K562 (cell line): Measurements from ENCODE around the gene FAIM. TPM values are rescaled to one million over a fixed set of nuclear protein-coding genes. Genes with fewer than 3 reads are reported as not detected.
A peak's percentile ranks its signal among the peaks of the same experiment; 100 is the strongest.

Source experiments
- ARID1B ChIP-seq: fragments of 450-650 bp; IDR thresholded peaks from 2 replicates; pipeline ENCODE4 v1.6.1; 2016; ENCODE audit warnings: antibody characterized with exemption, mild to moderate bottlenecking, inconsistent platforms
- DACH1 ChIP-seq: fragments of 450-650 bp; IDR thresholded peaks from 2 replicates; pipeline ENCODE4 v1.6.1; 2018; ENCODE audit not compliant: partially characterized antibody
- EGR1 ChIP-seq: fragments of 450-650 bp; conservative IDR thresholded peaks from 2 replicates; pipeline ENCODE4 v1.6.1; 2017; ENCODE audit warnings: mild to moderate bottlenecking
- EP300 ChIP-seq: IDR thresholded peaks from 2 replicates; pipeline ENCODE4 v1.6.1; 2012; ENCODE audit warnings: low read length, improper control_type of control experiment
- GABPA ChIP-seq: fragments of 200-800 bp; sonication (Bioruptor generic); conservative IDR thresholded peaks from 2 replicates; pipeline ENCODE4 v1.6.1; 2016; ENCODE audit warnings: low read depth, missing genetic modification characterization, missing compliant biosample characterization
- GTF2F1 ChIP-seq: IDR thresholded peaks from 2 replicates; pipeline ENCODE4 v1.6.1; 2011; ENCODE audit warnings: low read depth, low read length, improper control_type of control experiment
- HDAC6 ChIP-seq: IDR thresholded peaks from 2 replicates; pipeline ENCODE4 v1.6.1; 2012; ENCODE audit warnings: low read depth, mild to moderate bottlenecking, control low read depth, inconsistent platforms, low read length, moderate library complexity
- IFI16 ChIP-seq: fragments of 250-450 bp; sonication (Bioruptor Pico); IDR thresholded peaks from 2 replicates; pipeline ENCODE4 v2.1.2; 2022; ENCODE audit warnings: mild to moderate bottlenecking, inconsistent platforms
- IRF2 ChIP-seq: sonication (generic); formaldehyde crosslinking; IDR thresholded peaks from 2 replicates; pipeline ENCODE4 v1.8.1; 2022; ENCODE audit warnings: mild to moderate bottlenecking, missing genetic modification reagents
- KAT7 ChIP-seq: sonication (generic); formaldehyde crosslinking; IDR thresholded peaks from 2 replicates; pipeline ENCODE4 v1.8.0; 2022; ENCODE audit warnings: missing genetic modification reagents, mild to moderate bottlenecking, borderline replicate concordance
- LARP7 ChIP-seq: fragments of 450-650 bp; IDR thresholded peaks from 2 replicates; pipeline ENCODE4 v1.6.1; 2016
- MAFG ChIP-seq: fragments of 450-650 bp; conservative IDR thresholded peaks from 2 replicates; pipeline ENCODE4 v1.6.1; 2016; ENCODE audit warnings: missing genetic modification characterization, missing compliant biosample characterization
- NFE2 ChIP-seq: IDR thresholded peaks from 2 replicates; pipeline ENCODE4 v1.6.1; 2014; ENCODE audit warnings: antibody characterized with exemption, low read depth
- NFE2L1 ChIP-seq: fragments of 450-650 bp; IDR thresholded peaks from 2 replicates; pipeline ENCODE4 v1.6.1; 2016; ENCODE audit warnings: missing genetic modification characterization, low read depth, mild to moderate bottlenecking, missing compliant biosample characterization, moderate library complexity, borderline replicate concordance
- NR1H2 ChIP-seq: sonication (generic); formaldehyde crosslinking; IDR thresholded peaks from 2 replicates; pipeline ENCODE4 v1.4.0; 2020; ENCODE audit warnings: mild to moderate bottlenecking, missing genetic modification reagents
- NR2C1 ChIP-seq, 2 experiments: fragments of 450-650 bp; IDR thresholded peaks; 2 replicates each; pipeline ENCODE4 v1.6.1; 2017; ENCODE audit warnings: mild to moderate bottlenecking in 2 of 2, antibody characterized with exemption in 1 of 2, inconsistent platforms in 1 of 2, missing compliant biosample characterization in 1 of 2, missing genetic modification characterization in 1 of 2
- TRIM24 ChIP-seq, 2 experiments: fragments of 450-650 bp; IDR thresholded peaks; 2 replicates each; pipeline ENCODE4 v1.6.1; 2016
- TSC22D4 ChIP-seq: fragments of 450-650 bp; IDR thresholded peaks from 2 replicates; pipeline ENCODE4 v1.6.1; 2016; ENCODE audit warnings: missing genetic modification characterization, missing biosample characterization, control low read depth
- VEZF1 ChIP-seq: fragments of 200-800 bp; sonication (Bioruptor generic); IDR thresholded peaks from 2 replicates; pipeline ENCODE4 v1.6.1; 2017; ENCODE audit warnings: missing genetic modification characterization, missing compliant biosample characterization
- ZNF175 ChIP-seq: fragments of 200-800 bp; sonication (Bioruptor generic); IDR thresholded peaks from 2 replicates; pipeline ENCODE4 v1.6.1; 2016; ENCODE audit warnings: low read depth, mild to moderate bottlenecking, missing genetic modification characterization, missing compliant biosample characterization
- ZNF75A ChIP-seq: fragments of 450-650 bp; formaldehyde crosslinking; IDR thresholded peaks from 2 replicates; pipeline ENCODE4 v1.4.0; 2020; ENCODE audit warnings: mild to moderate bottlenecking
- polyA plus RNA-seq, 8 experiments: library from polyadenylated mRNA; depleted of rRNA in 4 of 8; stranded (reverse) in 5 of 8; unstranded in 3 of 8; fragments of >200 nt; fragmentation: Nextera tagmentation in 2 of 8; fragmentation: Illumina TruSeq in 1 of 8; extraction: Ambion mirVana in 2 of 8; extraction: Trizol in 1 of 8; gene quantifications; 2 replicates each; pipeline versions ENCODE4 v1.2.1 to v1.2.3, GENCODE V29; 2011 to 2014; ENCODE audit warnings: inconsistent platforms in 1 of 8, missing spikeins in 1 of 8
- total RNA-seq, 7 experiments: library from RNA; depleted of rRNA in 6 of 7; stranded (reverse); fragments of >200 nt in 6 of 7; fragmentation: Illumina TruSeq in 2 of 7; extraction: Trizol in 2 of 7; gene quantifications; 2 replicates each; pipeline versions ENCODE4 v1.2.1 to v1.2.3, GENCODE V29; 2011 to 2021; ENCODE audit warnings: low replicate concordance in 1 of 7
- TF ChIP-seq, protein P1 (sequence below): sonication (generic); formaldehyde crosslinking; IDR thresholded peaks from 2 replicates; pipeline ENCODE4 v1.9.0; 2022; ENCODE audit warnings: mild to moderate bottlenecking, missing genetic modification reagents
- TF ChIP-seq, protein P2 (sequence below): fragments of 250-450 bp; sonication (Bioruptor Pico); IDR thresholded peaks from 2 replicates; pipeline ENCODE4 v1.4.0; 2020; ENCODE audit warnings: mild to moderate bottlenecking, moderate library complexity, borderline replicate concordance
- TF ChIP-seq, protein P3 (sequence below): fragments of 450-650 bp; IDR thresholded peaks from 2 replicates; pipeline ENCODE4 v1.6.1; 2016; ENCODE audit warnings: borderline replicate concordance

FAIM gene
- total and polyA plus RNA-seq, 9 of the 15 experiments (the other 6 are each of a cell fraction or from before 2014, with no cell fraction given): 2.5 to 7.9 (median 6.6) TPM

DNA sequence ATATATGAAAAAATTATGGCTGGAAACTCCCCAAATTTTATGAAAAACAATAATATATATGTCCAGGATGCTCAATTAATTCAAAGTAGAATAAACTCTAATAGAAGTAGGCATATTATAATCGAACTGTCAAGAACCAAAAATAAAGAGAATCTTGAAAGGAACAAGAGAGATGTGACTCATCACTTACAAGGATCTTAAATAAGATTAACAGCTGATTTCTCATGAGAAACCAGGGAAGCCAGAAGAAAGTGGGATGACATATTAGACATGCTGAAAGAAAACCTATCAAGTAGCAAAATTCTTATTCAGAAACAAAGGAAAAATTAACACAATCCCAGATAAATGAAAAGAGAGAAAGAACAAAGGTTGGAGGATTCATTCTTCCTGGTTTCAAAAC is 66.8 kb downstream of the FAIM start (continued):
- TF ChIP-seq, protein P1, sequence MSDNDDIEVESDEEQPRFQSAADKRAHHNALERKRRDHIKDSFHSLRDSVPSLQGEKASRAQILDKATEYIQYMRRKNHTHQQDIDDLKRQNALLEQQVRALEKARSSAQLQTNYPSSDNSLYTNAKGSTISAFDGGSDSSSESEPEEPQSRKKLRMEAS (CRISPR knock-in tag): no peak
- TF ChIP-seq ZNF75A (CRISPR knock-in tag) (no peak), HDAC6 (no peak), EP300 (no peak), NR2C1 (IDR thresholded peaks at IDR 0.05) (no peak), NR2C1 (tag; IDR thresholded peaks at IDR 0.05) (no peak), DACH1 (peak; percentile 55), IFI16 (CRISPR knock-in tag) (no peak), ZNF175 (CRISPR knock-in tag) (no peak), MAFG (peak; percentile 60; the same call in 1 of the 2 replicates), IRF2 (CRISPR knock-in tag) (no peak), NFE2L1 (tag) (no peak), GTF2F1 (no peak), TSC22D4 (no peak), GABPA (tag) (no peak), NR1H2 (CRISPR knock-in tag) (no peak), TRIM24 (IDR thresholded peaks at IDR 0.05) (peak; percentile 66 to 77), VEZF1 (CRISPR knock-in tag) (no peak), LARP7 (no peak), EGR1 (no peak), NFE2 (peak; percentile 79), ARID1B (0 out of 2 replicates have a peak, but pooled peaks have one; percentile 21), KAT7 (CRISPR knock-in tag) (no peak)
- TF ChIP-seq, protein P2, sequence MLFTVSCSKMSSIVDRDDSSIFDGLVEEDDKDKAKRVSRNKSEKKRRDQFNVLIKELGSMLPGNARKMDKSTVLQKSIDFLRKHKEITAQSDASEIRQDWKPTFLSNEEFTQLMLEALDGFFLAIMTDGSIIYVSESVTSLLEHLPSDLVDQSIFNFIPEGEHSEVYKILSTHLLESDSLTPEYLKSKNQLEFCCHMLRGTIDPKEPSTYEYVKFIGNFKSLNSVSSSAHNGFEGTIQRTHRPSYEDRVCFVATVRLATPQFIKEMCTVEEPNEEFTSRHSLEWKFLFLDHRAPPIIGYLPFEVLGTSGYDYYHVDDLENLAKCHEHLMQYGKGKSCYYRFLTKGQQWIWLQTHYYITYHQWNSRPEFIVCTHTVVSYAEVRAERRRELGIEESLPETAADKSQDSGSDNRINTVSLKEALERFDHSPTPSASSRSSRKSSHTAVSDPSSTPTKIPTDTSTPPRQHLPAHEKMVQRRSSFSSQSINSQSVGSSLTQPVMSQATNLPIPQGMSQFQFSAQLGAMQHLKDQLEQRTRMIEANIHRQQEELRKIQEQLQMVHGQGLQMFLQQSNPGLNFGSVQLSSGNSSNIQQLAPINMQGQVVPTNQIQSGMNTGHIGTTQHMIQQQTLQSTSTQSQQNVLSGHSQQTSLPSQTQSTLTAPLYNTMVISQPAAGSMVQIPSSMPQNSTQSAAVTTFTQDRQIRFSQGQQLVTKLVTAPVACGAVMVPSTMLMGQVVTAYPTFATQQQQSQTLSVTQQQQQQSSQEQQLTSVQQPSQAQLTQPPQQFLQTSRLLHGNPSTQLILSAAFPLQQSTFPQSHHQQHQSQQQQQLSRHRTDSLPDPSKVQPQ: no peak
- TF ChIP-seq, protein P3, sequence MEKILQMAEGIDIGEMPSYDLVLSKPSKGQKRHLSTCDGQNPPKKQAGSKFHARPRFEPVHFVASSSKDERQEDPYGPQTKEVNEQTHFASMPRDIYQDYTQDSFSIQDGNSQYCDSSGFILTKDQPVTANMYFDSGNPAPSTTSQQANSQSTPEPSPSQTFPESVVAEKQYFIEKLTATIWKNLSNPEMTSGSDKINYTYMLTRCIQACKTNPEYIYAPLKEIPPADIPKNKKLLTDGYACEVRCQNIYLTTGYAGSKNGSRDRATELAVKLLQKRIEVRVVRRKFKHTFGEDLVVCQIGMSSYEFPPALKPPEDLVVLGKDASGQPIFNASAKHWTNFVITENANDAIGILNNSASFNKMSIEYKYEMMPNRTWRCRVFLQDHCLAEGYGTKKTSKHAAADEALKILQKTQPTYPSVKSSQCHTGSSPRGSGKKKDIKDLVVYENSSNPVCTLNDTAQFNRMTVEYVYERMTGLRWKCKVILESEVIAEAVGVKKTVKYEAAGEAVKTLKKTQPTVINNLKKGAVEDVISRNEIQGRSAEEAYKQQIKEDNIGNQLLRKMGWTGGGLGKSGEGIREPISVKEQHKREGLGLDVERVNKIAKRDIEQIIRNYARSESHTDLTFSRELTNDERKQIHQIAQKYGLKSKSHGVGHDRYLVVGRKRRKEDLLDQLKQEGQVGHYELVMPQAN: no peak
